ENCODE measurements around the gene POC5. TPM values are rescaled to one million over a fixed set of nuclear protein-coding genes. Genes with fewer than 3 reads are reported as not detected.

Gene POC5
- total RNA-seq, 1 donor from 2014 or later = 11.8 TPM

- no peak for DNase-seq (ENCODE audit: extremely low spot score, unreplicated experiment)
- no peaks in the 10 kb centered on the region for H3K36me3 Mint-ChIP-seq (ENCODE audit: unreplicated experiment)
- H3K4me1 Mint-ChIP-seq (ENCODE audit: unreplicated experiment) = no peaks in the 10 kb centered on the region
- no peak for TF ChIP-seq CTCF (IDR thresholded peaks at IDR 0.05)
- no peaks in the 10 kb centered on the region for H3K9me3 Mint-ChIP-seq (ENCODE audit: unreplicated experiment)
- H3K27ac Mint-ChIP-seq (ENCODE audit: unreplicated experiment) = no peak overlapping the region
- H3K4me3 Mint-ChIP-seq (ENCODE audit: unreplicated experiment) = no peak overlapping the region
- H3K27me3 Mint-ChIP-seq (ENCODE audit: unreplicated experiment) = no peaks in the 10 kb centered on the region
These were observed 60.8 kb downstream of the POC5 start for GRCh38 chr5:75656311-75657003.

GRCh38 chr5:75654693-75655295 lies 62.4 kb downstream of the POC5 start:
- no peak for DNase-seq (ENCODE audit: extremely low spot score, unreplicated experiment)
- no peaks in the 10 kb centered on the region for H3K9me3 Mint-ChIP-seq (ENCODE audit: unreplicated experiment)
- H3K4me3 Mint-ChIP-seq (ENCODE audit: unreplicated experiment) = no peak overlapping the region
- no peaks in the 10 kb centered on the region for H3K36me3 Mint-ChIP-seq (ENCODE audit: unreplicated experiment)
- no peaks in the 10 kb centered on the region for H3K27me3 Mint-ChIP-seq (ENCODE audit: unreplicated experiment)
- no peak for TF ChIP-seq CTCF (IDR thresholded peaks at IDR 0.05)
- H3K4me1 Mint-ChIP-seq (ENCODE audit: unreplicated experiment) = no peaks in the 10 kb centered on the region
- no peak overlapping the region for H3K27ac Mint-ChIP-seq (ENCODE audit: unreplicated experiment)

- DNase-seq (ENCODE audit: extremely low spot score, unreplicated experiment) = no peak
- Mint-ChIP-seq H3K27me3 (ENCODE audit: unreplicated experiment) (no peaks in the 10 kb centered on the region), H3K27ac (ENCODE audit: unreplicated experiment) (no peak overlapping the region), H3K36me3 (ENCODE audit: unreplicated experiment) (no peaks in the 10 kb centered on the region), H3K9me3 (ENCODE audit: unreplicated experiment) (no peaks in the 10 kb centered on the region), H3K4me3 (ENCODE audit: unreplicated experiment) (no peak overlapping the region), H3K4me1 (ENCODE audit: unreplicated experiment) (no peaks in the 10 kb centered on the region)
- TF ChIP-seq CTCF (IDR thresholded peaks at IDR 0.05) = no peak
These were observed 63.7 kb downstream of the POC5 start for GRCh38 chr5:75653521-75653920.

GRCh38 chr5:75651575-75652238 lies 65.5 kb downstream of the POC5 start:
- Mint-ChIP-seq H3K4me3 (ENCODE audit: unreplicated experiment) (no peak overlapping the region), H3K36me3 (ENCODE audit: unreplicated experiment) (no peaks in the 10 kb centered on the region), H3K4me1 (ENCODE audit: unreplicated experiment) (no peaks in the 10 kb centered on the region), H3K27me3 (ENCODE audit: unreplicated experiment) (no peaks in the 10 kb centered on the region), H3K27ac (ENCODE audit: unreplicated experiment) (no peak overlapping the region), H3K9me3 (ENCODE audit: unreplicated experiment) (no peaks in the 10 kb centered on the region)
- TF ChIP-seq CTCF (IDR thresholded peaks at IDR 0.05) = no peak
- DNase-seq (ENCODE audit: extremely low spot score, unreplicated experiment) = no peak

GRCh38 chr5:75648712-75649111 lies 68.5 kb downstream of the POC5 start:
- no peak for TF ChIP-seq CTCF (IDR thresholded peaks at IDR 0.05)
- H3K36me3 Mint-ChIP-seq (ENCODE audit: unreplicated experiment) = no peaks in the 10 kb centered on the region
- DNase-seq (ENCODE audit: extremely low spot score, unreplicated experiment) = no peak
- H3K27ac Mint-ChIP-seq (ENCODE audit: unreplicated experiment) = no peak overlapping the region
- no peaks in the 10 kb centered on the region for H3K4me1 Mint-ChIP-seq (ENCODE audit: unreplicated experiment)
- H3K4me3 Mint-ChIP-seq (ENCODE audit: unreplicated experiment) = no peak overlapping the region
- H3K27me3 Mint-ChIP-seq (ENCODE audit: unreplicated experiment) = no peaks in the 10 kb centered on the region
- no peaks in the 10 kb centered on the region for H3K9me3 Mint-ChIP-seq (ENCODE audit: unreplicated experiment)
